ENCODE results near the gene ARHGEF38.

GRCh38 chr4:105719204-105719603 is 166.8 kb downstream of the ARHGEF38 start:
- TF ChIP-seq POLR2A (IDR thresholded peaks at IDR 0.05) (no peak), CTCF (IDR thresholded peaks at IDR 0.05) (no peak)

Measured in body of pancreas (tissue), 4 donors.